Activated T-cell treated with anti-CD3 and anti-CD28 coated beads, Interleukin-2, amount 50 U/mL, for 24 hours (primary cell): ENCODE data around the gene CMSS1.
"Not testable (repeated sequence)": the region's sequence is repeated elsewhere in the genome, so short reads cannot be mapped to it uniquely, and the experiment has no call there.

ENCODE experiments used
- DNase-seq: peaks from one replicate; pipeline ENCODE4 v3.0.0-alpha.2; 2020
- H3K27ac Mint-ChIP-seq: 2 replicates; pipeline ENCODE4 v1.8.0; 2020; ENCODE audit warnings: mild to moderate bottlenecking, mixed read lengths
- H3K27me3 Mint-ChIP-seq: 2 replicates; pipeline ENCODE4 v1.8.0; 2020; ENCODE audit warnings: mixed read lengths
- H3K36me3 Mint-ChIP-seq: 2 replicates; pipeline ENCODE4 v1.8.0; 2020; ENCODE audit warnings: low read depth, mixed read lengths
- H3K4me1 Mint-ChIP-seq: 2 replicates; pipeline ENCODE4 v1.8.0; 2020; ENCODE audit warnings: low read depth, mixed read lengths
- H3K4me3 Mint-ChIP-seq: 2 replicates; pipeline ENCODE4 v1.8.0; 2020; ENCODE audit warnings: mild to moderate bottlenecking, moderate library complexity, mixed read lengths
- H3K9me3 Mint-ChIP-seq: 2 replicates; pipeline ENCODE4 v1.8.0; 2020; ENCODE audit warnings: mixed read lengths

Gene CMSS1

GRCh38 chr3:99836681-99837080, 19.0 kb downstream of the CMSS1 start:
- no peaks in the 10 kb centered on the region for H3K27me3 Mint-ChIP-seq
- peaks cover 7% of the 10 kb centered on the region for H3K4me1 Mint-ChIP-seq
- no peak overlapping the region for H3K4me3 Mint-ChIP-seq
- H3K9me3 Mint-ChIP-seq, result no peaks in the 10 kb centered on the region
- H3K36me3 Mint-ChIP-seq, result peaks cover 8% of the 10 kb centered on the region
- DNase-seq, result no peak
- no peak overlapping the region for H3K27ac Mint-ChIP-seq

DNA sequence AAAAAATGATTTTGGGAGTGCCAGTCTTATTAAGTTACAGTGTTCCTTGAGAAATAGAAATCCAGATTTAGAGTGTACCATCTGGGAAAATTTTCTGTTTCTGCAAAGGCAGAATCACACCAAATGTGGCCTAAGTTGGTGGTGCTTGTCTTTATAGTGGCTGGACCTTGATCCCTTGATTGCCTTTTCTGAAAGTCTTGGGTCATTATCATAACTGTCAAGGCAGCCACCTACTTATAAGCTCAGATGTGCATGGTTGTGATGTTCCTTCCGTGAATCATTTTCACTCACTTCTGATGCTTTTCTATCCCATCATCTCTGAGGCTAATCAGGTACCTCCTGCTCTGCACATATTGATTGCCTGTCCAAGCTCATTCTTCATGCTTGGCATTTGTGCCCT, 20.1 kb downstream of the CMSS1 start:
- Mint-ChIP-seq H3K27ac (no peak overlapping the region), H3K4me1 (peaks cover 4% of the 10 kb centered on the region)

GRCh38 chr3:99838755-99839154, 21.1 kb downstream of the CMSS1 start:
- Mint-ChIP-seq H3K36me3 (peaks cover 10% of the 10 kb centered on the region), H3K4me1 (peaks cover 4% of the 10 kb centered on the region), H3K9me3 (no peaks in the 10 kb centered on the region)

More for the DNA sequence above, 20.1 kb downstream of the CMSS1 start:
- no peaks in the 10 kb centered on the region for H3K27me3 Mint-ChIP-seq
- peaks cover 10% of the 10 kb centered on the region for H3K36me3 Mint-ChIP-seq
- no peaks in the 10 kb centered on the region for H3K9me3 Mint-ChIP-seq
- no peak overlapping the region for H3K4me3 Mint-ChIP-seq
- DNase-seq, result no peak

GRCh38 chr3:99839613-99840012, 22.0 kb downstream of the CMSS1 start:
- Mint-ChIP-seq H3K4me1 (peaks cover 6% of the 10 kb centered on the region), H3K4me3 (no peak overlapping the region), H3K9me3 (no peaks in the 10 kb centered on the region), H3K36me3 (peaks cover 10% of the 10 kb centered on the region), H3K27me3 (no peaks in the 10 kb centered on the region), H3K27ac (no peak overlapping the region)
- no peak for DNase-seq

More at GRCh38 chr3:99838755-99839154, 21.1 kb downstream of the CMSS1 start:
- Mint-ChIP-seq H3K27me3 (no peaks in the 10 kb centered on the region), H3K4me3 (no peak overlapping the region), H3K27ac (no peak overlapping the region)
- no peak for DNase-seq

DNA sequence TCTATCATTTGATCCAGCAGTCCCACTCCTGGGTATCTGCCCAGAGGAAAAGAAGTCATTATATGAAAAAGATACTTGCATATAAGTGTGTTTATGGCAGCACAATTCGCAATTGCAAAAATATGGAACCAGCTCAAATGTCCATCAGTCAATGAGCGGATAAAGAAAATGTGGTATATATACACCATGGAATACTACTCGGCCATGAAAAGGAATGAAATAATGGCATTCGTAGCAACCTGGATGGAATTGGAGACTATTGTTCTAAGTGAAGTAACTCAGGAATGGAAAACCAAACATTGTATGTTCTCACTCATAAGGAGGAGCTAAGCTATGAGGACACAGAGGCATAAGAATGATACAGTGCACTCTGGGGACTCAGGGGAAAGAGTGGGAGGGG, 24.3 kb downstream of the CMSS1 start:
- H3K36me3 Mint-ChIP-seq, H3K27me3 Mint-ChIP-seq, H3K4me3 Mint-ChIP-seq, H3K27ac Mint-ChIP-seq, DNase-seq, H3K9me3 Mint-ChIP-seq: not testable (repeated sequence)
- H3K4me1 Mint-ChIP-seq, result peaks cover 18% of the 10 kb centered on the region

- H3K9me3 Mint-ChIP-seq, result no peaks in the 10 kb centered on the region
- no peaks in the 10 kb centered on the region for H3K27me3 Mint-ChIP-seq
- peaks cover 10% of the 10 kb centered on the region for H3K36me3 Mint-ChIP-seq
- H3K4me1 Mint-ChIP-seq, result peaks cover 21% of the 10 kb centered on the region
- no peak overlapping the region for H3K27ac Mint-ChIP-seq
- no peak overlapping the region for H3K4me3 Mint-ChIP-seq
- DNase-seq, result no peak
Measured at GRCh38 chr3:99842826-99843589, 25.3 kb downstream of the CMSS1 start.

DNA sequence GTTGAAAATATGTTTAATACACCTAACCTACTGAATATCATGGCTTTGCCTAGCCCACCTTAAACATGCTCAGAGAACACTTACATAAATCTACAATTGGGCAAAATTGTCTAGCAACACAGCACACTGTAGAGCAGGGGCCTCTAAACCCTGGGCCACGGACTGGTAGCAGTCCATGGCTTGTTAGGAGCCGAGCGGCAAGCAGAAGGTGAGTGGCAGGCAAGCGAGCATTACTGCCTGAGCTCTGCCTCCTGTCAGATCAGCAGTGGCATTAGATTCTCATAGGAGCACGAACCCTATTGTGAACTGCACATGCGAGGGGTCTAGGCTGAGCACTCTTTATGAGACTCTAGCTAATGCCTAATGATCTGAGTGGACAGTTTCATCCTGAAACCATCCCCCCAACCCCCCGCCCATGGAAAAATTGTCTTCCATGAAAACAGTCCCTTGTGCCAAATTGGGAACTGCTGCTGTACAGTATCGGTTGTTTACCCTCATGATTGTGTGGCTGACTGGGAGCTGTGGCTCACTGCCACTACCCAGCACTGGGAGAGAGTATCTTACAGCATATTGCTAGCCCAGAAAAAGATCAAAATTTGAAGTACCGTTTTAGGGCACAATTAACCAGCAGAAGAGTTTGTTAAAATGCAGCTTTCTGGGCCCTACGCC, 26.1 kb downstream of the CMSS1 start:
- H3K4me3 Mint-ChIP-seq, result no peak overlapping the region
- peaks cover 21% of the 10 kb centered on the region for H3K4me1 Mint-ChIP-seq
- H3K36me3 Mint-ChIP-seq, result peaks cover 10% of the 10 kb centered on the region
- no peaks in the 10 kb centered on the region for H3K9me3 Mint-ChIP-seq
- H3K27me3 Mint-ChIP-seq, result no peaks in the 10 kb centered on the region
- no peak for DNase-seq
- no peak overlapping the region for H3K27ac Mint-ChIP-seq

DNA sequence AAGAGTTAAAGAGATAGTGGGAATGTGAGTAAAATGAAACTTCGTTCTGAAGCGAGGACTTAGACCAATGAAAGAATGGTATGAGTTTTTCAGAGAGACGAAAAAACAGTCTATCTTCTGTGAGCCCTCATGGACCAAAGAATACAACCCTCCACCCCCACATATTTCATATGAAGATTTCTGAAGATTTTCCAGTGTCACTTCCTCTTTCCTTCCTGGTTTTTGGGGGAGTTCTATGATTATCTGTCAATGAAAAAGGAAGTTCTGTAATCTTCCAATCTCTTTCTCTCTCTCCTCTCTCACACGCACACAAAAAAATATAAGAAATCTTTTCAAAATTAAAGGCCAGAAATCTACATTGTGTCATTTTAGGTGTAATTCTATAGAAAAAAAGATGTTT, 27.7 kb downstream of the CMSS1 start:
- H3K4me3 Mint-ChIP-seq, result no peak overlapping the region
- H3K4me1 Mint-ChIP-seq, result peaks cover 20% of the 10 kb centered on the region
- H3K9me3 Mint-ChIP-seq, result no peaks in the 10 kb centered on the region
- H3K36me3 Mint-ChIP-seq, result peaks cover 6% of the 10 kb centered on the region
- DNase-seq, result no peak
- no peak overlapping the region for H3K27ac Mint-ChIP-seq
- no peaks in the 10 kb centered on the region for H3K27me3 Mint-ChIP-seq

DNA sequence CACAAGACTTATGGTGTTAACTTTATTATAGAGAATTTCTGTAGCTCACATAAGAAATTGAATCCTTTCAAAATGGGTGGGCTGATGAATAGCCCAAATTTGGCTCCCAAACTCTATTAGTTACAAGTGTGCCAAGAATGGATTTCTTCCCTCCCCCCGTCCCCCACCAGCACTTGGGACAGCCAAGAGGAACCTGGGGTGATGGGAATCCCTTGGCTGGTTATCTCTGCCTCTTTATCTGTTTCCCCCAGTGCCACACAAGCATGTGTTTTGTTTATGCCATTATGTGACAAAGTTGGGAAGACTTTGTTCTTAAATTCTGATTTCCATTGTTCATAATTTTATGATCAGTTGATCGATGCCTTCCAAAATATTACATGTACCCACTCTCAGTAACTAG, 28.3 kb downstream of the CMSS1 start:
- Mint-ChIP-seq H3K4me1 (peaks cover 17% of the 10 kb centered on the region), H3K27ac (no peak overlapping the region), H3K9me3 (no peaks in the 10 kb centered on the region), H3K27me3 (no peaks in the 10 kb centered on the region), H3K36me3 (peaks cover 5% of the 10 kb centered on the region), H3K4me3 (no peak overlapping the region)
- no peak for DNase-seq

GRCh38 chr3:99846477-99847160, 29.0 kb downstream of the CMSS1 start:
- Mint-ChIP-seq H3K4me3 (no peak overlapping the region), H3K27me3 (no peaks in the 10 kb centered on the region), H3K9me3 (no peaks in the 10 kb centered on the region), H3K4me1 (peaks cover 17% of the 10 kb centered on the region), H3K36me3 (peaks cover 2% of the 10 kb centered on the region), H3K27ac (no peak overlapping the region)
- no peak for DNase-seq

GRCh38 chr3:99848433-99848832, 30.8 kb downstream of the CMSS1 start:
- Mint-ChIP-seq H3K36me3 (no peaks in the 10 kb centered on the region), H3K4me1 (peaks cover 20% of the 10 kb centered on the region), H3K27ac (no peak overlapping the region), H3K9me3 (no peaks in the 10 kb centered on the region), H3K27me3 (no peaks in the 10 kb centered on the region), H3K4me3 (no peak overlapping the region)
- no peak for DNase-seq

- Mint-ChIP-seq H3K4me1 (peaks cover 23% of the 10 kb centered on the region), H3K36me3 (peaks cover 13% of the 10 kb centered on the region), H3K4me3 (no peak overlapping the region), H3K27me3 (no peaks in the 10 kb centered on the region), H3K27ac (no peak overlapping the region), H3K9me3 (no peaks in the 10 kb centered on the region)
- DNase-seq, result no peak
Measured at GRCh38 chr3:99850608-99851007, 32.9 kb downstream of the CMSS1 start.

GRCh38 chr3:99851955-99852354, 34.3 kb downstream of the CMSS1 start:
- no peaks in the 10 kb centered on the region for H3K27me3 Mint-ChIP-seq
- H3K4me1 Mint-ChIP-seq, result peaks cover 32% of the 10 kb centered on the region
- peaks cover 20% of the 10 kb centered on the region for H3K36me3 Mint-ChIP-seq
- H3K4me3 Mint-ChIP-seq, result no peak overlapping the region
- H3K27ac Mint-ChIP-seq, result no peak overlapping the region
- H3K9me3 Mint-ChIP-seq, result no peaks in the 10 kb centered on the region
- DNase-seq, result no peak

GRCh38 chr3:99852851-99853250, 35.2 kb downstream of the CMSS1 start:
- H3K4me1 Mint-ChIP-seq, result peaks cover 36% of the 10 kb centered on the region
- DNase-seq, result no peak
- H3K27me3 Mint-ChIP-seq, result no peaks in the 10 kb centered on the region
- no peak overlapping the region for H3K27ac Mint-ChIP-seq
- H3K36me3 Mint-ChIP-seq, result peaks cover 25% of the 10 kb centered on the region
- no peak overlapping the region for H3K4me3 Mint-ChIP-seq
- H3K9me3 Mint-ChIP-seq, result no peaks in the 10 kb centered on the region

GRCh38 chr3:99854756-99855298, 37.2 kb downstream of the CMSS1 start:
- Mint-ChIP-seq H3K36me3 (peaks cover 31% of the 10 kb centered on the region), H3K4me1 (peaks cover 43% of the 10 kb centered on the region), H3K27ac (no peak overlapping the region), H3K9me3 (no peaks in the 10 kb centered on the region), H3K27me3 (no peaks in the 10 kb centered on the region), H3K4me3 (no peak overlapping the region)
- DNase-seq, result no peak
